IMR-90 (cell line): ENCODE results near the gene P2RX7. TPM values are rescaled to one million over a fixed set of nuclear protein-coding genes. Genes with fewer than 3 reads are reported as not detected.

Experiments used
- ATAC-seq: fragments of 200-7000 bp; cut with Tn5 transposase; 2 replicates; pipeline ENCODE4 v1.9.1; 2020; ENCODE audit warnings: low read depth, mild to moderate bottlenecking, moderate library complexity
- BruUV-seq: library from RNA; stranded (reverse); fragments of 400-500 nt; replicated peaks from 2 replicates; lab custom pipeline; 2021; lab: Mats Ljungman, UMichigan
- CTCF ChIA-PET: fragments of 300-600 bp; formaldehyde crosslinking; extraction: SDS; loops from one replicate; lab custom pipeline; 2021; ENCODE audit warnings: antibody characterized with exemption; lab: Yijun Ruan, JAX
- POLR2A ChIA-PET: fragments of 300-600 bp; sonication (Branson Sonifier 250); formaldehyde crosslinking; loops from one replicate; lab custom pipeline; 2022; ENCODE audit warnings: antibody characterized with exemption; ENCODE audit not compliant: unreplicated experiment; lab: Charles Lee
- DNase-seq: peaks from one replicate; pipeline ENCODE4 v3.0.0; 2013
- H2AFZ ChIP-seq: replicated peaks from 2 replicates; pipeline ENCODE3; 2013; ENCODE audit warnings: low read length, mild to moderate bottlenecking; ENCODE audit not compliant: poor library complexity
- H2AK5ac ChIP-seq: 2 replicates; pipeline ENCODE4 v1.6.1; 2013; ENCODE audit warnings: low read depth, low read length, inconsistent platforms
- H2AK9ac ChIP-seq: replicated peaks from 2 replicates; pipeline ENCODE3; 2013; ENCODE audit warnings: mild to moderate bottlenecking, low read depth, low read length, moderate library complexity; ENCODE audit not compliant: poor library complexity
- H2BK120ac ChIP-seq: 2 replicates; pipeline ENCODE4 v1.6.1; 2013; ENCODE audit warnings: low read depth, low read length, inconsistent platforms
- H2BK15ac ChIP-seq: 3 replicates; pipeline ENCODE4 v1.6.1; 2013; ENCODE audit warnings: low read depth, low read length, inconsistent platforms
- H2BK20ac ChIP-seq: 2 replicates; pipeline ENCODE4 v1.6.1; 2013; ENCODE audit warnings: low read depth, mild to moderate bottlenecking, inconsistent platforms, low read length, moderate library complexity
- H2BK5ac ChIP-seq: 2 replicates; pipeline ENCODE4 v1.6.1; 2013; ENCODE audit warnings: mild to moderate bottlenecking, low read depth, low read length, inconsistent platforms; ENCODE audit not compliant: poor library complexity, severe bottlenecking
- H3K14ac ChIP-seq: replicated peaks from 2 replicates; pipeline ENCODE4 v1.6.1; 2013; ENCODE audit warnings: low read depth, low read length, inconsistent platforms
- H3K18ac ChIP-seq: 2 replicates; pipeline ENCODE4 v1.6.1; 2013; ENCODE audit warnings: low read depth, low read length, control low read depth
- H3K23ac ChIP-seq: 2 replicates; pipeline ENCODE4 v1.6.1; 2013; ENCODE audit warnings: low read depth, low read length, inconsistent platforms
- H3K27ac ChIP-seq: 2 replicates; pipeline ENCODE4 v1.5.1; 2013; ENCODE audit warnings: mild to moderate bottlenecking, control low read depth, low read length; ENCODE audit not compliant: insufficient read depth
- H3K27me3 ChIP-seq: 2 replicates; pipeline ENCODE4 v1.6.1; 2013; ENCODE audit warnings: low read length; ENCODE audit not compliant: control insufficient read depth, insufficient read depth
- H3K36me3 ChIP-seq: 2 replicates; pipeline ENCODE4 v1.6.1; 2013; ENCODE audit warnings: low read length, mixed read lengths; ENCODE audit not compliant: control insufficient read depth, insufficient read depth
- H3K4ac ChIP-seq: 2 replicates; pipeline ENCODE4 v1.6.1; 2013; ENCODE audit warnings: low read depth, low read length, inconsistent platforms
- H3K4me1 ChIP-seq: 2 replicates; pipeline ENCODE4 v1.6.1; 2013; ENCODE audit warnings: low read length, mixed read lengths; ENCODE audit not compliant: control insufficient read depth, insufficient read depth
- H3K4me2 ChIP-seq: 2 replicates; pipeline ENCODE4 v1.6.1; 2013; ENCODE audit warnings: low read depth, mild to moderate bottlenecking, control low read depth, low read length, moderate library complexity
- H3K4me3 ChIP-seq: 2 replicates; pipeline ENCODE4 v1.5.1; 2013; ENCODE audit warnings: low read depth, mild to moderate bottlenecking, control low read depth, low read length, moderate library complexity; ENCODE audit not compliant: insufficient read depth
- H3K56ac ChIP-seq: 2 replicates; pipeline ENCODE4 v1.6.1; 2013; ENCODE audit warnings: low read length, inconsistent platforms; ENCODE audit not compliant: insufficient read depth; ENCODE audit errors: extremely low read depth
- H3K79me1 ChIP-seq, 2 experiments: 2 replicates each; pipeline ENCODE4 v1.6.1; 2013; ENCODE audit warnings: low read length in 2 of 2, inconsistent platforms in 1 of 2, low read depth in 1 of 2
- H3K9ac ChIP-seq: 2 replicates; pipeline ENCODE4 v1.6.1; 2013; ENCODE audit warnings: low read depth, low read length, control low read depth
- H3K9me1 ChIP-seq: 2 replicates; pipeline ENCODE4 v1.6.1; 2013; ENCODE audit warnings: low read length, inconsistent platforms; ENCODE audit not compliant: insufficient read depth
- H3K9me3 ChIP-seq: 2 replicates; pipeline ENCODE4 v1.6.1; 2013; ENCODE audit warnings: low read length; ENCODE audit not compliant: control insufficient read depth, insufficient read depth
- H4K20me1 ChIP-seq: 2 replicates; pipeline ENCODE4 v1.6.1; 2013; ENCODE audit warnings: low read length, inconsistent platforms; ENCODE audit not compliant: insufficient read depth
- H4K5ac ChIP-seq: 2 replicates; pipeline ENCODE4 v1.6.1; 2013; ENCODE audit warnings: mild to moderate bottlenecking, low read depth, low read length, control low read depth
- H4K8ac ChIP-seq, 2 experiments: 2 replicates each; pipeline ENCODE4 v1.6.1; 2013; ENCODE audit warnings: low read depth in 2 of 2, low read length in 2 of 2, control low read depth in 1 of 2, inconsistent platforms in 1 of 2
- H4K91ac ChIP-seq: 2 replicates; pipeline ENCODE4 v1.6.1; 2013; ENCODE audit warnings: low read depth, low read length, inconsistent platforms; ENCODE audit not compliant: insufficient read depth
- BHLHE40 ChIP-seq: fragments of 150-350 bp; IDR thresholded peaks from 2 replicates; pipeline ENCODE4 v1.6.1; 2016; ENCODE audit warnings: mild to moderate bottlenecking, low read depth, low read length
- CEBPB ChIP-seq: IDR thresholded peaks from 2 replicates; pipeline ENCODE4 v1.6.1; 2012; ENCODE audit warnings: low read depth, low read length, improper control_type of control experiment
- CHD1 ChIP-seq: IDR thresholded peaks from 2 replicates; pipeline ENCODE4 v1.6.1; 2012; ENCODE audit warnings: low read depth, low read length, improper control_type of control experiment
- FOS ChIP-seq: fragments of 150-350 bp; IDR thresholded peaks from 2 replicates; pipeline ENCODE4 v1.6.1; 2016; ENCODE audit warnings: low read depth, low read length
- MAFK ChIP-seq: IDR thresholded peaks from 2 replicates; pipeline ENCODE4 v1.6.1; 2012; ENCODE audit warnings: low read depth, low read length, improper control_type of control experiment
- MAZ ChIP-seq: IDR thresholded peaks from 2 replicates; pipeline ENCODE4 v1.6.1; 2012; ENCODE audit warnings: low read depth, mild to moderate bottlenecking, low read length, improper control_type of control experiment, moderate library complexity, borderline replicate concordance
- MXI1 ChIP-seq: IDR thresholded peaks from 2 replicates; pipeline ENCODE4 v1.6.1; 2012; ENCODE audit warnings: low read depth, mild to moderate bottlenecking, low read length, moderate library complexity, borderline replicate concordance
- NFE2L2 ChIP-seq: fragments of 150-350 bp; IDR thresholded peaks from 2 replicates; pipeline ENCODE4 v1.6.1; 2016; ENCODE audit warnings: low read depth, mild to moderate bottlenecking, low read length
- POLR2A ChIP-seq: IDR thresholded peaks from 2 replicates; pipeline ENCODE4 v1.6.1; 2012; ENCODE audit warnings: mild to moderate bottlenecking, low read depth, low read length
- RAD21 ChIP-seq: IDR thresholded peaks from 2 replicates; pipeline ENCODE4 v1.6.1; 2012; ENCODE audit warnings: low read length, improper control_type of control experiment
- RCOR1 ChIP-seq: IDR thresholded peaks from 2 replicates; pipeline ENCODE4 v1.6.1; 2012; ENCODE audit warnings: mild to moderate bottlenecking, low read length, improper control_type of control experiment; ENCODE audit not compliant: insufficient replicate concordance
- RFX5 ChIP-seq: IDR thresholded peaks from 2 replicates; pipeline ENCODE4 v1.8.0; 2012; ENCODE audit warnings: low read depth, mild to moderate bottlenecking, low read length, moderate library complexity
- SMC3 ChIP-seq: fragments of 150-350 bp; IDR thresholded peaks from 2 replicates; pipeline ENCODE4 v1.6.1; 2016; ENCODE audit warnings: low read depth, mild to moderate bottlenecking, antibody characterized with exemption, low read length, moderate library complexity
- USF2 ChIP-seq: fragments of 150-350 bp; IDR thresholded peaks from 2 replicates; pipeline ENCODE4 v1.6.1; 2017; ENCODE audit warnings: mild to moderate bottlenecking, antibody characterized with exemption, low read length, low read depth
- WGBS, 2 experiments: methylation state at CpG; one replicate each; pipeline versions ENCODE4 v1.1.5 to v1.1.7; 2013; ENCODE audit warnings: missing lambda C conversion rate in 2 of 2; ENCODE audit not compliant: insufficient read length in 1 of 2; ENCODE audit errors: extremely low coverage in 2 of 2; 5-methylcytosine and 5-hydroxymethylcytosine counted together
- dilution Hi-C: fragments of 300-500 bp; cut with HindIII; formaldehyde crosslinking; loops from one replicate; pipeline ENCODE4 v1.14.3; 2018; ENCODE audit warnings: low sequenced_read_pairs; ENCODE audit not compliant: unreplicated experiment
- in situ Hi-C: fragments of 300-500 bp; cut with MboI; formaldehyde crosslinking; loops from 3 replicates; pipeline ENCODE4 v1.14.3; 2019; ENCODE audit warnings: low sequenced_read_pairs, inconsistent platforms, mixed read lengths
- intact Hi-C: fragments of 100-400 bp; cut with micrococcal nuclease; formaldehyde crosslinking; loops from 2 replicates; pipeline ENCODE4 v1.10.0; 2022
- polyA plus RNA-seq, 3 experiments: library from polyadenylated mRNA; depleted of rRNA; stranded (reverse); fragments of >200 nt; gene quantifications; 2 replicates each; pipeline ENCODE4 v1.2.3, GENCODE V29; 2012; ENCODE audit warnings: low replicate concordance in 1 of 3
- total RNA-seq: library from RNA; depleted of rRNA; stranded (reverse); fragments of >200 nt; gene quantifications from 2 replicates; pipeline ENCODE4 v1.2.3, GENCODE V29; 2012
- TF ChIP-seq, protein P1 (sequence below): fragments of 150-350 bp; IDR thresholded peaks from 2 replicates; pipeline ENCODE4 v1.6.1; 2016; ENCODE audit warnings: low read depth, mild to moderate bottlenecking, low read length, moderate library complexity, borderline replicate concordance
- TF ChIP-seq, protein P2 (sequence below): conservative IDR thresholded peaks from 2 replicates; pipeline ENCODE4 v1.5.1; 2012; ENCODE audit warnings: mild to moderate bottlenecking, low read depth, low read length, improper control_type of control experiment

The P2RX7 gene
- total and polyA plus RNA-seq, 2 of the 4 experiments (the other 2 are of a cell fraction), result 0.07 to 0.18 TPM

- H2AK5ac ChIP-seq, result no peak overlapping the region
- H3K4me2 ChIP-seq, result no peak overlapping the region
- POLR2A ChIA-PET, result no interaction called here
- no peak overlapping the region for H2BK5ac ChIP-seq
- H3K4ac ChIP-seq, result no peak overlapping the region
- no peak overlapping the region for H4K5ac ChIP-seq
- intact Hi-C loops, result no loop called here
- H4K20me1 ChIP-seq, result no peaks in the 10 kb centered on the region
- no peak overlapping the region for H2AK9ac ChIP-seq
- dilution Hi-C loops, result no loop called here
- H2AFZ ChIP-seq, result no peak overlapping the region
- 100% methylated on average over 2 of the region's 6 CpGs; no CpG with 5 or more reads in 1 of the 2 experiments for WGBS, 2 experiments
- no peak overlapping the region for H3K23ac ChIP-seq
- H3K14ac ChIP-seq, result no peak overlapping the region
- no peak overlapping the region for H3K4me3 ChIP-seq
- H3K79me1 ChIP-seq, result no peaks in the 10 kb centered on the region
- peaks cover 2% of the 10 kb centered on the region; the same call in 1 of the 2 replicates for H3K4me1 ChIP-seq
- H3K27ac ChIP-seq, result no peak overlapping the region
- H3K9me3 ChIP-seq, result no peaks in the 10 kb centered on the region
- CTCF ChIA-PET, result no interaction called here
- no peak overlapping the region for H2BK120ac ChIP-seq
- no peak overlapping the region for H3K56ac ChIP-seq
- H4K91ac ChIP-seq, result no peak overlapping the region
- no peak overlapping the region for H3K9ac ChIP-seq
- no peaks in the 10 kb centered on the region; the same call in 1 of the 2 replicates for H3K9me1 ChIP-seq
- H2BK15ac ChIP-seq, result no peak overlapping the region
- H3K36me3 ChIP-seq, result no peaks in the 10 kb centered on the region
- H3K27me3 ChIP-seq, result peaks cover 3% of the 10 kb centered on the region; the same call in 1 of the 2 replicates
- TF ChIP-seq USF2 (no peak), CHD1 (no peak), FOS (no peak), CEBPB (no peak), RCOR1 (no peak), MAZ (no peak), NFE2L2 (no peak), RFX5 (no peak), MAFK (no peak), MXI1 (no peak), POLR2A (no peak), RAD21 (no peak), BHLHE40 (no peak), SMC3 (no peak)
- TF ChIP-seq, protein P1, sequence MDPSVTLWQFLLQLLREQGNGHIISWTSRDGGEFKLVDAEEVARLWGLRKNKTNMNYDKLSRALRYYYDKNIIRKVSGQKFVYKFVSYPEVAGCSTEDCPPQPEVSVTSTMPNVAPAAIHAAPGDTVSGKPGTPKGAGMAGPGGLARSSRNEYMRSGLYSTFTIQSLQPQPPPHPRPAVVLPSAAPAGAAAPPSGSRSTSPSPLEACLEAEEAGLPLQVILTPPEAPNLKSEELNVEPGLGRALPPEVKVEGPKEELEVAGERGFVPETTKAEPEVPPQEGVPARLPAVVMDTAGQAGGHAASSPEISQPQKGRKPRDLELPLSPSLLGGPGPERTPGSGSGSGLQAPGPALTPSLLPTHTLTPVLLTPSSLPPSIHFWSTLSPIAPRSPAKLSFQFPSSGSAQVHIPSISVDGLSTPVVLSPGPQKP, result no peak
- TF ChIP-seq, protein P2, sequence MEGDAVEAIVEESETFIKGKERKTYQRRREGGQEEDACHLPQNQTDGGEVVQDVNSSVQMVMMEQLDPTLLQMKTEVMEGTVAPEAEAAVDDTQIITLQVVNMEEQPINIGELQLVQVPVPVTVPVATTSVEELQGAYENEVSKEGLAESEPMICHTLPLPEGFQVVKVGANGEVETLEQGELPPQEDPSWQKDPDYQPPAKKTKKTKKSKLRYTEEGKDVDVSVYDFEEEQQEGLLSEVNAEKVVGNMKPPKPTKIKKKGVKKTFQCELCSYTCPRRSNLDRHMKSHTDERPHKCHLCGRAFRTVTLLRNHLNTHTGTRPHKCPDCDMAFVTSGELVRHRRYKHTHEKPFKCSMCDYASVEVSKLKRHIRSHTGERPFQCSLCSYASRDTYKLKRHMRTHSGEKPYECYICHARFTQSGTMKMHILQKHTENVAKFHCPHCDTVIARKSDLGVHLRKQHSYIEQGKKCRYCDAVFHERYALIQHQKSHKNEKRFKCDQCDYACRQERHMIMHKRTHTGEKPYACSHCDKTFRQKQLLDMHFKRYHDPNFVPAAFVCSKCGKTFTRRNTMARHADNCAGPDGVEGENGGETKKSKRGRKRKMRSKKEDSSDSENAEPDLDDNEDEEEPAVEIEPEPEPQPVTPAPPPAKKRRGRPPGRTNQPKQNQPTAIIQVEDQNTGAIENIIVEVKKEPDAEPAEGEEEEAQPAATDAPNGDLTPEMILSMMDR, result no peak
- BruUV-seq, result no TSS peak
- no peak overlapping the region for H2BK20ac ChIP-seq
- H3K18ac ChIP-seq, result no peak overlapping the region
- in situ Hi-C loops, result no loop called here
- ATAC-seq (no peak), DNase-seq (no peak)
- H4K8ac ChIP-seq, result no peak overlapping the region
These were observed 39.5 kb downstream of the P2RX7 start for GRCh38 chr12:121172145-121172544.
